Measurements from ENCODE around the gene SETD4.

SETD4 gene

DNA sequence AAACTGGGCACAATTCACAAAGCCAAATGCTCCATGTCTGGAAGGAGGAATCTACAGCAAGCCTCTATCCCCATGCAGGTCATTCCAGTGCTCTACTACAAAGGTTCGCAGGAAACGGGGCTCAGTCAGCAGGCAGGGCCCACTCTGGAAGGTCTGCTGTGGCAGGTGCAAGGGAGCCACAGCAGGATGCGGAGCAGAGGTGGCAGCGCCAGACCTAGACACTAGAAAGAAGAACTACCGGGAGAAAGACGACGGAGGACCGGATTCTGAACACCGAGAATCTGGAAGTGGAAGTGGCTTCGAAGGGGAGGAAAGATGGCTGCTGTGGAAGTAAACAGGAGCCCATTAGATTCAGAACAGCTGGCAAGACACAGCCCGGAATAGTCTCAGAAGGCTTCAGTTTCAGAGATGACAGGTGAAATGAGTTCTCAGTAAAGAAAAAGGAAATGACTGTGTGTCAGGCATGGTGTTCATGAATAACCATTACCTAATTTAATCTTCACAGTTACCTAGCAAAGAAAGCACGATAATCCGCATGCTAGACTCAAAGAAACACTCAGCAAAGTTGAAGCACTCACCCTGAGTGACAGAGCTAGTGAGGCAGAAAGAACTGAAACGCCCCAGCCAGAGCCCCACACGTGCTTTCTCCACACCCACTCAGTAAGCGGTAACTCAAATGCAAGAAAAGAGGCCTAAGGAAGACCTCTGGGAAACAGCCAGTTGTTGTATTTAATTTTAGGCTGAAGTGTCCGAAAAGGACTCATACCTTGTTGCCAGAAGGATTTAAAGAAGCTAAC, 21.4 kb downstream of the SETD4 start:
- H3K4me3 ChIP-seq (ENCODE audit: low read depth, low read length), result no peak overlapping the region
- no peak for DNase-seq (ENCODE audit: low read depth)
- TF ChIP-seq, protein P1, sequence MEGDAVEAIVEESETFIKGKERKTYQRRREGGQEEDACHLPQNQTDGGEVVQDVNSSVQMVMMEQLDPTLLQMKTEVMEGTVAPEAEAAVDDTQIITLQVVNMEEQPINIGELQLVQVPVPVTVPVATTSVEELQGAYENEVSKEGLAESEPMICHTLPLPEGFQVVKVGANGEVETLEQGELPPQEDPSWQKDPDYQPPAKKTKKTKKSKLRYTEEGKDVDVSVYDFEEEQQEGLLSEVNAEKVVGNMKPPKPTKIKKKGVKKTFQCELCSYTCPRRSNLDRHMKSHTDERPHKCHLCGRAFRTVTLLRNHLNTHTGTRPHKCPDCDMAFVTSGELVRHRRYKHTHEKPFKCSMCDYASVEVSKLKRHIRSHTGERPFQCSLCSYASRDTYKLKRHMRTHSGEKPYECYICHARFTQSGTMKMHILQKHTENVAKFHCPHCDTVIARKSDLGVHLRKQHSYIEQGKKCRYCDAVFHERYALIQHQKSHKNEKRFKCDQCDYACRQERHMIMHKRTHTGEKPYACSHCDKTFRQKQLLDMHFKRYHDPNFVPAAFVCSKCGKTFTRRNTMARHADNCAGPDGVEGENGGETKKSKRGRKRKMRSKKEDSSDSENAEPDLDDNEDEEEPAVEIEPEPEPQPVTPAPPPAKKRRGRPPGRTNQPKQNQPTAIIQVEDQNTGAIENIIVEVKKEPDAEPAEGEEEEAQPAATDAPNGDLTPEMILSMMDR (IDR thresholded peaks at IDR 0.05; ENCODE audit: control insufficient read depth, extremely low read depth, insufficient read depth), result no peak

DNA sequence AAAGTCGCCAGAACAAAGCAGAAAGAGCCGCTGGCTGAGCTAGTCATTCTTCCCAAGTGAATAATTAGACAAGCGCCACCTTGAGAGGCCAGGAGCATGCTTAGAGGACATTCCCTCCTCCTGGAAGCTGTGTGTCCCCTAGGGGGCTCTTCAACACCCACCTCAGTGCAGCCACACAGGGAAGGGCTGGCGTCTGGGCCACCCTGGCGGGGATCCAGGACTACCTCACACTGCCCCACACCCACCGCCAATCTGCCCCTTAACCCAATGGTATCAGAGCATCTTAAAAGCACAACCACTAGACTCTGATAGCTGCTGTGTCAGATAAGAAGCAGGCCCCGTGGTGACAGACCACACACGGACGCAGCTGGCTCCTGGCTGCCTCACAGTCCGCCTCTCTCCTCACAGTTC, 24.9 kb downstream of the SETD4 start:
- DNase-seq (ENCODE audit: low read depth), result no peak
- H3K4me3 ChIP-seq (ENCODE audit: low read depth, low read length), result no peak overlapping the region
- TF ChIP-seq, protein P1 (IDR thresholded peaks at IDR 0.05; ENCODE audit: control insufficient read depth, extremely low read depth, insufficient read depth), result no peak

DNA sequence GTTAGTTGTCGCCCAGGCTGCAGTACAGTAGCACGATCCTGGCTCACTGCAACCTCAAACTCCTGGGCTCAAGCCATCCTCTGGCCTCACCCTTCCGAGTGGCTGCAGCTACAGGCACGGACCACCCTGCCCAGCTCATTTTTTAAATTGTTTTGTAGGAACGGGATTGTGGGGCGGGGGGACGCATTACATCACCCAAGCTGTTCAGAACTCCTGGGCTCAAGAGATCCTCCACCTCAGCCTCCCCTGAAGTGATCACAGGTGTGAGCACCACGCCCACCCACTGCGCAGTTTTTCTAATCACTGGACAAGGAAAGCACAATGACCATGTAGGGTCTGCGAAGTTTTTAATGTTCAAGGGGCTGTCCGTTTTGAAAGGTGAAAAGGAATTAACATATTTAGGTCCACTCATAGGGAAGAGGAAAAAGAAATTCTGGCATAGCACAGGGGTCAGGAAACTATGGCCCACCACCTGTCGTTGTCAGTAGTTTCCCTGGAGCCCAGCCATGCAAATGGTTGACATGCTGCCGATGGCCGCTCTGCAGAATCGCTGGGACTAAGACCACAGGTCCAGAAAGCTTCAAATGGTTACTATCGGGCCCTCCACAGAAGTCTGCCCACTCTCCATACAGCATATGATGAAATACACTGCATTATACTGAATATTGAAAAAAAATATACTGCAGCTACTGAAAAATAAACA, 26.0 kb downstream of the SETD4 start:
- TF ChIP-seq, protein P1 (IDR thresholded peaks at IDR 0.05; ENCODE audit: control insufficient read depth, extremely low read depth, insufficient read depth), result no peak
- DNase-seq (ENCODE audit: low read depth), result no peak
- H3K4me3 ChIP-seq (ENCODE audit: low read depth, low read length), result no peak overlapping the region

DNA sequence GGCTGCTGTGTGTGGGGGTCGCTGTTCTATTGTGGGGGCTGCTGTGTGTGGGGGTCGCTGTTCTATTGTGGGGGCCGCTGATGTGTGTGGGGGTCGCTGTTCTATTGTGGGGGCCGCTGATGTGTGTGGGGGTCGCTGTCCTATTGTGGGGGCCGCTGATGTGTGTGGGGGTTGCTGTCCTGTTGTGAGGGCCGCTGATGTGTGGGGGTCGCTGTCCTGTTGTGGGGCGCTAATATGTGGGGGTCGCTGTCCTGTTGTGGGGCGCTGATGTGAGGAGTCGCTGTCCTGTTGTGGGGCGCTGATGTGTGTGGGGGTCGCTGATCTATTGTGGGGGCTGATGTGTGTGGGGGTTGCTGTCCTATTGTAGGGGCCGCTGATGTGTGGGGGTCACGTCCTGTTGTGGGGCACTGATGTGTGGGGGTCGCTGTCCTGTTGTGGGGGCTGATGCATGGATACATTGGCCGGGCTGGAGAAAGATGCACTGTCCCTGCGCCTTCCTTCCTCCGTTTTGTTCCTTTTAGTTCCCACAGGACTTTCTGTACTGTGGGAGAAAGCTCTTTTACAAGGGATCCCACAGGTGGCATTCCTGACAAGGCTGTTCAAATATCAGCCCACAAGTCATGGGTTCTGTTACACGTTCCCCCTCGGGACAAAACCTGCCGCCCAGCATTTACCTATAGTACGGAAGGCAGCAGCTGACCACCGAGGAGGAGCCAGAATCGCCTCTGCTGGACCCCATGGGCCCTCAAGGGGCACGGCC, 27.5 kb downstream of the SETD4 start:
- TF ChIP-seq, protein P1 (IDR thresholded peaks at IDR 0.05; ENCODE audit: control insufficient read depth, extremely low read depth, insufficient read depth), result no peak
- DNase-seq (ENCODE audit: low read depth), result no peak
- H3K4me3 ChIP-seq (ENCODE audit: low read depth, low read length), result no peak overlapping the region

DNA sequence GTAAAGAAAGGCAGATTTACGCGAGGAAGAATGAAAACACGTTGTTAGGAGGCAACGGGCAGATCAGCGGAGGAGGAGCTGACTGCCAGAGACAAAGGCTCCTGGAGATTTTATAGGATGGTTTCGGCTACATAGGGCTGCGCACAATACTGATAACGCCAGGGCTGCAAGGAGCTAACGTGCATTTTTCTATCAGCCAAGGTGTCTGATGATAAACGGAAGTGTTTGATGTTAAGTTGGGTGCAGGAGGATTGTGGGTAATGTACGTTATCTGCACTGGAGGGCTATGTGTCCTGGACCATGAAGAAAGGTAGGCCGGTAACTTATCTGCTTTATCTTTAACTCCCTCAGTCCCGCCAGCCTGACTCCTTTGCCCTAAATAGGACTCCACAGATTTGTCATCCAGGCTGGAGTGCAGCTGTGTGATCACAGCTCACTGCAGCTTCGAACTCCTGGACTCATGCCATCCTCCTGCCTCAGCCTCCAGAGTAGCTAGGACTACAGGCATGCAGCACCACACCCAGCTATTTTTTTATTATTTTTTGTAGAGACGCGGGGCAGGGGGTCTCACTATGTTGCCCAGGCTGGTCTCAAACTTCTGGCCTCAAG, 29.6 kb downstream of the SETD4 start:
- H3K4me3 ChIP-seq (ENCODE audit: low read depth, low read length), result no peak overlapping the region
- no peak for DNase-seq (ENCODE audit: low read depth)
- TF ChIP-seq, protein P1 (IDR thresholded peaks at IDR 0.05; ENCODE audit: control insufficient read depth, extremely low read depth, insufficient read depth), result no peak

DNA sequence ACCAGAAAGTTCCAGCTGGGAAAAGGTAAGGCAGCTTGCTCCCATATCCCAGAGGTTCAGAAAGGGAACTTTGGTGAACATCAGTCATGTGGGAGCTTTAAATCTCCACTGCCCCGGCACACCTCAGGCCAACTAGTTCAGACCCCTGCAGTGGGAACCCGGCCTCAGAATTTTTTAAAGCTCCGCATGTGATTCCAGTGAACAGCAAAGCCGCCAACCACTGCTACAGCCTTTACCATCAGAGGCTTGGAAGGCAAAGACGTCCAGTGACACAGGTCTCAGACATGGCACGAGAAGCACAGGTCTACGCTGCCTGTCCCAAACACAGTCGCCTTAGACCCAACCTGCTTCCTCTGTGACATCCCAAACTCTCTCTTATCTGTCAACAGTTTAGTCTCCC, 31.0 kb downstream of the SETD4 start:
- DNase-seq (ENCODE audit: low read depth), result no peak
- TF ChIP-seq, protein P1 (IDR thresholded peaks at IDR 0.05; ENCODE audit: control insufficient read depth, extremely low read depth, insufficient read depth), result no peak
- no peak overlapping the region for H3K4me3 ChIP-seq (ENCODE audit: low read depth, low read length)
